HL-60 (cell line): Measurements from ENCODE around the gene SRBD1.

Experiments
- DNase-seq, 2 experiments: peaks; one replicate each; pipeline ENCODE4 v3.0.0-alpha.2; 2010 to 2020; ENCODE audit warnings: low read depth in 1 of 2, low spot score in 1 of 2
- H3K27ac ChIP-seq: fragments of 250-450 bp; sonication (Bioruptor Pico); replicated peaks from 2 replicates; pipeline ENCODE4 v1.5.1; 2020; ENCODE audit warnings: mild to moderate bottlenecking, moderate library complexity
- H3K27me3 ChIP-seq: fragments of 250-450 bp; sonication (Bioruptor Pico); 2 replicates; pipeline ENCODE4 v1.5.1; 2021; ENCODE audit warnings: mild to moderate bottlenecking, moderate library complexity; ENCODE audit not compliant: insufficient read depth, poor library complexity, severe bottlenecking
- H3K4me3 ChIP-seq: replicated peaks from 2 replicates; pipeline ENCODE4 v1.5.1; 2011; ENCODE audit warnings: mild to moderate bottlenecking, control low read depth, low read length; ENCODE audit not compliant: insufficient read depth
- CTCF ChIP-seq: IDR thresholded peaks from one replicate; pipeline ENCODE4 v1.5.1; 2011; ENCODE audit warnings: low read length, control low read depth, inconsistent platforms; ENCODE audit not compliant: insufficient read depth
- GABPA ChIP-seq: IDR thresholded peaks from 2 replicates; pipeline ENCODE4 v1.6.1; 2012; ENCODE audit warnings: low read depth
- POLR2AphosphoS5 ChIP-seq: IDR thresholded peaks from 2 replicates; pipeline ENCODE4 v1.6.1; 2012; ENCODE audit warnings: low read depth
- REST ChIP-seq: IDR thresholded peaks from 2 replicates; pipeline ENCODE4 v1.6.1; 2012; ENCODE audit warnings: low read depth; ENCODE audit not compliant: insufficient replicate concordance
- SPI1 ChIP-seq: IDR thresholded peaks from 2 replicates; pipeline ENCODE4 v1.6.1; 2012; ENCODE audit warnings: low read depth, mild to moderate bottlenecking, borderline replicate concordance

The SRBD1 gene

GRCh38 chr2:45352506-45352905 lies 258.6 kb downstream of the SRBD1 start:
- no peak overlapping the region for H3K27ac ChIP-seq
- TF ChIP-seq GABPA (no peak), SPI1 (no peak), CTCF (no peak), POLR2AphosphoS5 (no peak), REST (no peak)
- no peaks in the 10 kb centered on the region for H3K27me3 ChIP-seq
- no peak for DNase-seq
- H3K4me3 ChIP-seq: no peak overlapping the region

GRCh38 chr2:45345331-45346234 lies 265.5 kb downstream of the SRBD1 start:
- no peak overlapping the region for H3K27ac ChIP-seq
- no peak overlapping the region for H3K4me3 ChIP-seq
- no peak for TF ChIP-seq GABPA
- TF ChIP-seq REST: no peak
- no peak for TF ChIP-seq SPI1
- no peak for TF ChIP-seq CTCF
- no peak for TF ChIP-seq POLR2AphosphoS5
- no peak for DNase-seq
- no peaks in the 10 kb centered on the region for H3K27me3 ChIP-seq

- Histone ChIP-seq H3K4me3 (no peak overlapping the region), H3K27me3 (no peaks in the 10 kb centered on the region), H3K27ac (no peak overlapping the region)
- no peak for DNase-seq
- no peak for TF ChIP-seq POLR2AphosphoS5
- no peak for TF ChIP-seq SPI1
- no peak for TF ChIP-seq GABPA
- no peak for TF ChIP-seq CTCF
- no peak for TF ChIP-seq REST
These were observed 266.6 kb downstream of the SRBD1 start for GRCh38 chr2:45344502-45344901.
